ELF-1 (cell line): ENCODE results near the gene CDK14.
"Not testable (repeated sequence)": the region's sequence is repeated elsewhere in the genome, so short reads cannot be mapped to it uniquely, and the experiment has no call there.

Experiments
- DNase-seq: peaks from one replicate; pipeline ENCODE4 v3.0.0-alpha.2; 2016; ENCODE audit warnings: low read depth, low spot score

CDK14 gene

GRCh38 chr7:90752051-90752450 is 155.9 kb downstream of the CDK14 start:
- DNase-seq, result no peak

- no peak for DNase-seq
Observed at GRCh38 chr7:90755041-90755440, 158.9 kb downstream of the CDK14 start.

- DNase-seq, result no peak
Observed at GRCh38 chr7:90756366-90756765, 160.2 kb downstream of the CDK14 start.

- not testable (repeated sequence) for DNase-seq
Observed at GRCh38 chr7:90757565-90757950, 161.4 kb downstream of the CDK14 start.

- no peak for DNase-seq
Observed at GRCh38 chr7:90758933-90759562, 162.9 kb downstream of the CDK14 start.

GRCh38 chr7:90759710-90760109 is 163.6 kb downstream of the CDK14 start:
- no peak for DNase-seq

GRCh38 chr7:90760892-90761291 is 164.8 kb downstream of the CDK14 start:
- no peak for DNase-seq

GRCh38 chr7:90761584-90761983 is 165.5 kb downstream of the CDK14 start:
- DNase-seq, result no peak

GRCh38 chr7:90763108-90763507 is 167.0 kb downstream of the CDK14 start:
- no peak for DNase-seq

- DNase-seq, result peak; percentile 39
Observed at GRCh38 chr7:90764848-90765570, 168.9 kb downstream of the CDK14 start.

- DNase-seq, result peak; percentile 51
Observed at GRCh38 chr7:90766814-90767564, 170.9 kb downstream of the CDK14 start.

GRCh38 chr7:90768301-90768700 is 172.2 kb downstream of the CDK14 start:
- no peak for DNase-seq

GRCh38 chr7:90769036-90769435 is 172.9 kb downstream of the CDK14 start:
- no peak for DNase-seq

- not testable (repeated sequence) for DNase-seq
Observed at GRCh38 chr7:90769566-90769965, 173.4 kb downstream of the CDK14 start.

GRCh38 chr7:90771281-90771680 is 175.2 kb downstream of the CDK14 start:
- no peak for DNase-seq

- DNase-seq, result no peak
Observed at GRCh38 chr7:90772410-90772809, 176.3 kb downstream of the CDK14 start.

- DNase-seq, result no peak
Observed at GRCh38 chr7:90773269-90773668, 177.1 kb downstream of the CDK14 start.

- DNase-seq, result no peak
Observed at GRCh38 chr7:90774706-90775105, 178.6 kb downstream of the CDK14 start.

GRCh38 chr7:90775383-90775965 is 179.4 kb downstream of the CDK14 start:
- no peak for DNase-seq

GRCh38 chr7:90777041-90777440 is 180.9 kb downstream of the CDK14 start:
- DNase-seq, result no peak

GRCh38 chr7:90777465-90777864 is 181.3 kb downstream of the CDK14 start:
- DNase-seq, result no peak

GRCh38 chr7:90777886-90778285 is 181.8 kb downstream of the CDK14 start:
- no peak for DNase-seq
